CD4-positive, alpha-beta T cell treated with Interferon gamma for 1 hour (primary cell): ENCODE data around the gene CBX1.
A peak's percentile ranks its signal among the peaks of the same experiment; 100 is the strongest.

Experiments
- DNase-seq: peaks from one replicate; pipeline ENCODE4 v3.0.0-alpha.2; 2020

The CBX1 gene

GRCh38 chr17:48024149-48025039 is 76.9 kb downstream of the CBX1 start:
- peak; percentile 18 for DNase-seq

GRCh38 chr17:48023400-48024148 is 77.7 kb downstream of the CBX1 start:
- DNase-seq, result peak; percentile 33

GRCh38 chr17:48022901-48023300 is 78.4 kb downstream of the CBX1 start:
- DNase-seq, result no peak

DNA sequence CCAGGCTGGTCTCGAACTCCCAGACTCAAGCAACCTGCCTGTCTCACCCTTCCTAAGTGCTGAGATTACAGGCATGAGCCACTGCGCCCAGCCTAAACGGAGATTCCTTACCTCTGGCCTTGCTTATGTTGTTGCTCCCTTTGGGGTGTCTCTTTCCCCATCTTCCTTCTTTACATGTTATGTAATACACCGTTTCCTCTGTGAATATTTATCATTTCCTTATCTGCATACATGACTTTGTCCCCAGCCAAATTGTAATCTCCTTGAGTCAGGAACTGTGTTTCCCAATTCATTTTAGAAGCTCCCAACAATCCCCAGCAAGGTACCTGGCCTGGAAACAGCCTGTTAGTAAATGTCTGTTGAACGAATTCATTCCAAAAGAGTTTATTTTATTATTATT is 79.3 kb downstream of the CBX1 start:
- DNase-seq, result no peak
